CD4-positive, alpha-beta T cell (primary cell): ENCODE measurements around the gene DGUOK. TPM values are rescaled to one million over a fixed set of nuclear protein-coding genes. Genes with fewer than 3 reads are reported as not detected.
"Not testable (repeated sequence)": the region's sequence is repeated elsewhere in the genome, so short reads cannot be mapped to it uniquely, and the experiment has no call there.

Source experiments
- ATAC-seq: fragments of 200-7000 bp; cut with Tn5 transposase; one replicate; pipeline ENCODE4 v1.10.0; 2022; ENCODE audit warnings: mild to moderate bottlenecking; ENCODE audit not compliant: poor library complexity
- CTCF ChIA-PET: fragments of 350-600 bp; sonication (Branson Sonifier 250); formaldehyde crosslinking; loops from one replicate; lab custom pipeline; 2021; ENCODE audit warnings: antibody characterized with exemption, inconsistent platforms; lab: Charles Lee
- POLR2A ChIA-PET: fragments of 350-600 bp; sonication (Branson Sonifier 250); formaldehyde crosslinking; loops from one replicate; lab custom pipeline; 2021; ENCODE audit warnings: antibody characterized with exemption, inconsistent platforms; lab: Charles Lee
- DNase-seq, 14 experiments: peaks; one replicate each; pipeline ENCODE4 v3.0.0-alpha.2; 2013 to 2020; ENCODE audit warnings: mixed read lengths in 2 of 14
- H3K27ac ChIP-seq, 2 donors: one replicate each; pipeline versions ENCODE4 v1.5.1 to v1.7.0; 2013; ENCODE audit warnings: low read length in 2 of 2, low read depth in 1 of 2, mild to moderate bottlenecking in 1 of 2
- H3K27me3 ChIP-seq, 2 experiments: 1 replicate in 1 of 2; 2 replicates in 1 of 2; pipeline versions ENCODE4 v1.6.1 to v1.7.0; 2013; ENCODE audit warnings: low read length in 2 of 2, control low read depth in 1 of 2, mild to moderate bottlenecking in 1 of 2, moderate library complexity in 1 of 2; ENCODE audit not compliant: insufficient read depth in 2 of 2, control insufficient read depth in 1 of 2
- H3K36me3 ChIP-seq: one replicate; pipeline ENCODE4 v1.6.1; 2013; ENCODE audit warnings: low read length, control low read depth; ENCODE audit not compliant: insufficient read depth
- H3K4me1 ChIP-seq: one replicate; pipeline ENCODE4 v1.6.1; 2013; ENCODE audit warnings: low read length, control low read depth; ENCODE audit not compliant: insufficient read depth
- H3K4me3 ChIP-seq: one replicate; pipeline ENCODE4 v1.5.1; 2013; ENCODE audit warnings: mild to moderate bottlenecking, low read length, moderate library complexity
- H3K9me3 ChIP-seq, 2 experiments: 1 replicate in 1 of 2; 2 replicates in 1 of 2; pipeline versions ENCODE4 v1.6.1 to v1.7.0; 2013; ENCODE audit warnings: low read length in 2 of 2, mild to moderate bottlenecking in 2 of 2, control low read depth in 1 of 2, moderate library complexity in 1 of 2; ENCODE audit not compliant: control insufficient read depth in 1 of 2, insufficient read depth in 1 of 2
- H3K27ac Mint-ChIP-seq: one replicate; pipeline ENCODE4 v1.8.0; 2020; ENCODE audit warnings: mixed read lengths
- H3K27me3 Mint-ChIP-seq: one replicate; pipeline ENCODE4 v1.8.0; 2021; ENCODE audit warnings: mixed read lengths
- H3K36me3 Mint-ChIP-seq: one replicate; pipeline ENCODE4 v1.8.0; 2021; ENCODE audit warnings: low read depth, mixed read lengths
- H3K4me1 Mint-ChIP-seq: one replicate; pipeline ENCODE4 v1.8.0; 2021; ENCODE audit warnings: low read depth, mixed read lengths
- H3K4me3 Mint-ChIP-seq: one replicate; pipeline ENCODE4 v1.8.0; 2020; ENCODE audit warnings: mild to moderate bottlenecking, mixed read lengths
- H3K9me3 Mint-ChIP-seq: one replicate; pipeline ENCODE4 v1.8.0; 2020; ENCODE audit warnings: mixed read lengths
- intact Hi-C, 2 experiments: fragments of 100-400 bp; cut with DNase I in 1 of 2; cut with micrococcal nuclease in 1 of 2; formaldehyde crosslinking; loops; one replicate each; pipeline versions ENCODE4 v1.15.1 to v1.9.0; 2023 to 2025; cut with DNase I, micrococcal nuclease
- total RNA-seq, 174 experiments: library from RNA in 2 of 174; stranded (reverse) in 2 of 174; gene quantifications; one replicate each; pipeline ENCODE4 v1.2.3 and lab custom pipeline; 2021 to 2026
- TF ChIP-seq, protein P1 (sequence below): fragments of 200-600 bp; IDR thresholded peaks from one replicate; pipeline ENCODE4 v1.8.0; 2022; ENCODE audit warnings: antibody characterized with exemption, mild to moderate bottlenecking

DGUOK gene
- total RNA-seq, 2 experiments from 2014 or later: 30.5 to 32.0 TPM

DNA sequence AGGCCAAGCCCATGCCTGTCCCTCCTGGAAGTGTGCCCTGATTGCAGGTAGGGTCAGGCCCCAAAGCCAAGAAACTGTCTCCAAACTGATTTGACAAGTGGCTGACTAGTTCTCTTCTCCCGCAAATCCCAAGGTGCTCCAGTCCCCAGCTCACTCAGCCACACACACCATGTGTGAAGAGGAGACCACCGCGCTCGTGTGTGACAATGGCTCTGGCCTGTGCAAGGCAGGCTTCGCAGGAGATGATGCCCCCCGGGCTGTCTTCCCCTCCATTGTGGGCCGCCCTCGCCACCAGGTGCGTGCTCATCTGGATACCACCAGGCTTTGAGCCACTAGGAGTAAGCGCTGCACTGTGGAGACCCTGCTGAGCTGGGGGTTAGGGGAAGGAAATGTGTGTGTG is 25.5 kb upstream of the DGUOK start:
- Mint-ChIP-seq H3K27me3 (no peaks in the 10 kb centered on the region), H3K9me3 (no peaks in the 10 kb centered on the region), H3K36me3 (no peaks in the 10 kb centered on the region), H3K4me3 (no peak overlapping the region), H3K27ac (no peak overlapping the region), H3K4me1 (peaks cover 13% of the 10 kb centered on the region)
- Histone ChIP-seq H3K4me1 (peaks cover 15% of the 10 kb centered on the region), H3K27ac (no peak overlapping the region), H3K36me3 (no peaks in the 10 kb centered on the region), H3K9me3 (no peaks in the 10 kb centered on the region), H3K27me3 (peaks cover 0 to 4% of the 10 kb centered on the region in 2 experiments), H3K4me3 (no peak overlapping the region)
- TF ChIP-seq, protein P1, sequence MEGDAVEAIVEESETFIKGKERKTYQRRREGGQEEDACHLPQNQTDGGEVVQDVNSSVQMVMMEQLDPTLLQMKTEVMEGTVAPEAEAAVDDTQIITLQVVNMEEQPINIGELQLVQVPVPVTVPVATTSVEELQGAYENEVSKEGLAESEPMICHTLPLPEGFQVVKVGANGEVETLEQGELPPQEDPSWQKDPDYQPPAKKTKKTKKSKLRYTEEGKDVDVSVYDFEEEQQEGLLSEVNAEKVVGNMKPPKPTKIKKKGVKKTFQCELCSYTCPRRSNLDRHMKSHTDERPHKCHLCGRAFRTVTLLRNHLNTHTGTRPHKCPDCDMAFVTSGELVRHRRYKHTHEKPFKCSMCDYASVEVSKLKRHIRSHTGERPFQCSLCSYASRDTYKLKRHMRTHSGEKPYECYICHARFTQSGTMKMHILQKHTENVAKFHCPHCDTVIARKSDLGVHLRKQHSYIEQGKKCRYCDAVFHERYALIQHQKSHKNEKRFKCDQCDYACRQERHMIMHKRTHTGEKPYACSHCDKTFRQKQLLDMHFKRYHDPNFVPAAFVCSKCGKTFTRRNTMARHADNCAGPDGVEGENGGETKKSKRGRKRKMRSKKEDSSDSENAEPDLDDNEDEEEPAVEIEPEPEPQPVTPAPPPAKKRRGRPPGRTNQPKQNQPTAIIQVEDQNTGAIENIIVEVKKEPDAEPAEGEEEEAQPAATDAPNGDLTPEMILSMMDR: no peak
- ATAC-seq: no peak
- intact Hi-C loops: no loop called here
- POLR2A ChIA-PET: no interaction called here
- no peak for DNase-seq
- CTCF ChIA-PET: no interaction called here

DNA sequence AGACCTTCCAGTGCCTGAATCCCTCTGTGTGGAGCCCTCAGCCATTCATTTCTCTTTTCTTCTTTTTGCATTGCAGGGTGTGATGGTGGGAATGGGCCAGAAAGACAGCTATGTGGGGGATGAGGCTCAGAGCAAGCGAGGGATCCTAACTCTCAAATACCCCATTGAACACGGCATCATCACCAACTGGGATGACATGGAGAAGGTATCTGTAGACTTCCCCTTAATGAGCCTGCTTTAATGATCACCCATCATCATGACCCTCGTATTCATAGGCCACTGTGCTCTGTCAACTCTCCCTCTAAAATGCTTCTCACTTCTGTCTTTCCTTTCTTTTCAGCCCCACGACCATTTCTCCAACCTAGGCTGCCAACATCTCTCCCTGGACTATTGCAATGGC is 24.4 kb upstream of the DGUOK start:
- no peak overlapping the region for H3K27ac ChIP-seq
- H3K4me3 ChIP-seq: no peak overlapping the region
- H3K27me3 ChIP-seq: peaks cover 0 to 4% of the 10 kb centered on the region in 2 experiments
- peaks cover 4% of the 10 kb centered on the region for H3K4me1 ChIP-seq
- H3K4me1 Mint-ChIP-seq: peaks cover 2% of the 10 kb centered on the region
- ATAC-seq (no peak), DNase-seq (no peak)
- H3K27ac Mint-ChIP-seq: no peak overlapping the region
- no peaks in the 10 kb centered on the region for H3K9me3 ChIP-seq
- ChIA-PET POLR2A (no interaction called here), CTCF (no interaction called here)
- TF ChIP-seq, protein P1: no peak
- no peaks in the 10 kb centered on the region for H3K36me3 ChIP-seq
- no peaks in the 10 kb centered on the region for H3K36me3 Mint-ChIP-seq
- no peaks in the 10 kb centered on the region for H3K27me3 Mint-ChIP-seq
- intact Hi-C loops: no loop called here
- no peak overlapping the region for H3K4me3 Mint-ChIP-seq
- H3K9me3 Mint-ChIP-seq: no peaks in the 10 kb centered on the region

DNA sequence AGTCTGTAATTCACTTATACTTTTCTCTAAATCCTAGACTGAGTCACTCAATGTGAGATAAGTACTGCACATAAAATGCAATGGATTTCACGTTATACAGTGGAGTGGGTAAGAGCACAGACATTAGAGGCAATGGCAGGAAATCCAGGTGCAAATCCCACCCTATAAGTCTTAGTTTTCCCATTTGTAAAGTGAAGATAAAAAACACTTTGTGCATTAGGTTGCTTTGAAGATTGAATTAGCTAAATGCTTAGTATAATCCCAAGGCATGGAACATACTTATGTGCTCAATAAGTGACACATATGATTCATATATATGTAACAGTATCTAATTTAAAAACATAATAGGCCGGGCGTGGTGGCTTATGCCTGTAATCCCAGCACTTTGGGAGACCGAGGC is 23.4 kb upstream of the DGUOK start:
- ATAC-seq (no peak), DNase-seq (no peak)
- H3K27me3 ChIP-seq: peaks cover 0 to 4% of the 10 kb centered on the region in 2 experiments
- Mint-ChIP-seq H3K4me3 (no peak overlapping the region), H3K4me1 (no peaks in the 10 kb centered on the region), H3K27ac (no peak overlapping the region), H3K36me3 (no peaks in the 10 kb centered on the region), H3K27me3 (no peaks in the 10 kb centered on the region), H3K9me3 (no peaks in the 10 kb centered on the region)
- H3K9me3 ChIP-seq: no peaks in the 10 kb centered on the region
- POLR2A ChIA-PET: no interaction called here
- TF ChIP-seq, protein P1: no peak
- H3K4me1 ChIP-seq: no peaks in the 10 kb centered on the region
- H3K36me3 ChIP-seq: no peaks in the 10 kb centered on the region
- H3K27ac ChIP-seq: no peak overlapping the region
- intact Hi-C loops: no loop called here
- no peak overlapping the region for H3K4me3 ChIP-seq
- CTCF ChIA-PET: no interaction called here

DNA sequence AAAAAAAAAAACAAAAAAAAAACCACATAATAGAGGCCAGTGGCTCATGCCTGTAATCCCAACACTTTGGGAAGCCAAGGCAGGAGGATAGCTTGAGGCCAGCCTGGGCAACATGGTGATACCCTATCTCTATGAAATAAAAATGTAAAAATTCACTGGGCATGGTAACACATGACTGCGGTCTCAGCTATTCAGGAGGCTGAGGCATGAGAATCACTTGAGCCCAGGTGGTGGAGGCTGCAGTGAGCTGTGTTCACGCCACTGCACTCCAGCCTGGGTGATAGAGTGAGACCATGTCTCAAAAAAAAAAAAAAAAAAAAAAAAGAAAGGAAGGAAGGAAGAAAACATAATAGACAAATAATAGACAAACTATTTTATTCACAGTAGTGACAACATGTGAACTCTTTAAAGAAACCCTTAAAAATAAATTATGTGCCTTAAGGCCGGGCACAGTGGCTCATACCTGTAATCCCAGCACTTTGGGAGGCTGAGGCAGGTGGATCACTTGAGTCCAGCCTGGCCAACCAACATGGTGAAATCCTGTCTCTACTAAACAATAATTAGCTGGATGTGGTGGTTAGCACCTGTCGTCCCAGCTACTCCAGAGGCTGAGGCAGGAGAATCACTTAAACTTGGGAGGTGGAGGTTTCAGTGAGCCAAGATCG is 22.6 kb upstream of the DGUOK start:
- H3K4me3 ChIP-seq, ATAC-seq, POLR2A ChIA-PET, H3K36me3 Mint-ChIP-seq, H3K27me3 Mint-ChIP-seq, H3K27ac Mint-ChIP-seq, CTCF ChIA-PET, H3K4me1 ChIP-seq, H3K27me3 ChIP-seq, intact Hi-C loops, H3K36me3 ChIP-seq, DNase-seq, H3K4me3 Mint-ChIP-seq, H3K27ac ChIP-seq, H3K9me3 ChIP-seq, H3K9me3 Mint-ChIP-seq, H3K4me1 Mint-ChIP-seq: not testable (repeated sequence)
